Tibial artery (tissue), 4 donors: Measurements from ENCODE around the gene CBX5.

Experiments used
- DNase-seq, 2 donors: peaks; one replicate each; pipeline ENCODE4 v3.0.0-alpha.2; 2019
- H3K27ac ChIP-seq, 2 donors: fragments of 200-600 bp; sonication (generic) in 1 of 2; 1 replicate in 1 of 2; 2 replicates in 1 of 2; pipeline ENCODE4 v1.5.1; 2018 to 2019; ENCODE audit warnings: mild to moderate bottlenecking in 1 of 2
- H3K27me3 ChIP-seq, 2 donors: fragments of 200-600 bp; sonication (generic) in 1 of 2; one replicate each; pipeline versions ENCODE4 v1.5.1 to v1.6.0; 2016 to 2019
- H3K36me3 ChIP-seq, 3 donors: fragments of 200-600 bp; sonication (generic) in 2 of 3; one replicate each; pipeline ENCODE4 v1.5.1; 2016 to 2019; ENCODE audit warnings: mild to moderate bottlenecking in 2 of 3
- H3K4me1 ChIP-seq, 4 donors: fragments of 200-600 bp; sonication (generic) in 2 of 4; 1 replicate in 3 of 4; 2 replicates in 1 of 4; pipeline ENCODE4 v1.5.1; 2016 to 2019
- H3K4me3 ChIP-seq, 2 donors: fragments of 200-600 bp; sonication (generic) in 1 of 2; 1 replicate in 1 of 2; 2 replicates in 1 of 2; pipeline ENCODE4 v1.5.1; 2018 to 2019; ENCODE audit warnings: mild to moderate bottlenecking in 2 of 2
- H3K9me3 ChIP-seq, 3 donors: fragments of 200-600 bp; sonication (generic) in 1 of 3; one replicate each; pipeline ENCODE4 v1.5.1; 2016 to 2019
- intact Hi-C: fragments of 100-400 bp; cut with DNase I; formaldehyde crosslinking; loops from one replicate; pipeline ENCODE4 v1.15.0; 2023; ENCODE audit warnings: low total_unique reads
- TF ChIP-seq, protein P1 (sequence below), 2 experiments: fragments of 200-600 bp in 1 of 2; fragments of 450-650 bp in 1 of 2; IDR thresholded peaks; one replicate each; pipeline ENCODE4 v1.5.1; 2017 to 2019; ENCODE audit warnings: antibody characterized with exemption in 2 of 2, mild to moderate bottlenecking in 1 of 2, moderate library complexity in 1 of 2

Gene CBX5

DNA sequence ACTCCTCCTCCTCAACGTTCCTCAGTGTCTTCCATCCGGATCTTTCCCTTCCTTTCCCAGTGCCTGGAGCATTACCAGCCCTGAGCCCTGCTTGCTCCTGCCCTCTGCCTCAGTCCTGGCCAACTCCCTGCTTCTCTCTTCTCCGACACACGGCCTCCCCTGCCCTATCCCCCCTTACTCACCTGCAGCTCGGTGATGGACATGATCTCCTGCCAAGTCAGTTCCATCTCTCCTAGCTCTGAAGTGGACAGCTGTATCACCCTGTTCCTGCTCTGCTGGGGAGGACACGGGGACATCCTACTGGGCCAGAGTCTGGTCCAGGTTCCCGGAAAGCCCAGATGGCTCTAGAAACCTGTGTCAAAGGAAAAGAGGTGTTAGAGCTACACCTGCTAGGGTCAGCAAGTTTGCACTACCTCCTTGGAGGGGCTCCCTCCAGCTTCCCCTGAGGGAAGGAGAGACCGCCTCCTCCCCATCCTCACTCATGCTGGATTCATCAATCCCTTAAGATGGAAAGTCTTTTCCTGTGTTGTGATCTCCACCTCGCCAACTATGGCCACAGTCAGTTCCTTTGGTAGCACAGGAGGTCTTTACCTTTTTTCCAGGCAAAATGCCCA is 15.1 kb upstream of the CBX5 start:
- Histone ChIP-seq H3K36me3 (no peaks in the 10 kb centered on the region), H3K27me3 (peaks cover 0 to 17% of the 10 kb centered on the region in 2 donors), H3K4me3 (no peak overlapping the region), H3K4me1 (peaks cover 0 to under 1% (median 0%) of the 10 kb centered on the region in 4 donors), H3K9me3 (no peaks in the 10 kb centered on the region), H3K27ac (no peak overlapping the region)
- DNase-seq, result no peak
- TF ChIP-seq, protein P1, sequence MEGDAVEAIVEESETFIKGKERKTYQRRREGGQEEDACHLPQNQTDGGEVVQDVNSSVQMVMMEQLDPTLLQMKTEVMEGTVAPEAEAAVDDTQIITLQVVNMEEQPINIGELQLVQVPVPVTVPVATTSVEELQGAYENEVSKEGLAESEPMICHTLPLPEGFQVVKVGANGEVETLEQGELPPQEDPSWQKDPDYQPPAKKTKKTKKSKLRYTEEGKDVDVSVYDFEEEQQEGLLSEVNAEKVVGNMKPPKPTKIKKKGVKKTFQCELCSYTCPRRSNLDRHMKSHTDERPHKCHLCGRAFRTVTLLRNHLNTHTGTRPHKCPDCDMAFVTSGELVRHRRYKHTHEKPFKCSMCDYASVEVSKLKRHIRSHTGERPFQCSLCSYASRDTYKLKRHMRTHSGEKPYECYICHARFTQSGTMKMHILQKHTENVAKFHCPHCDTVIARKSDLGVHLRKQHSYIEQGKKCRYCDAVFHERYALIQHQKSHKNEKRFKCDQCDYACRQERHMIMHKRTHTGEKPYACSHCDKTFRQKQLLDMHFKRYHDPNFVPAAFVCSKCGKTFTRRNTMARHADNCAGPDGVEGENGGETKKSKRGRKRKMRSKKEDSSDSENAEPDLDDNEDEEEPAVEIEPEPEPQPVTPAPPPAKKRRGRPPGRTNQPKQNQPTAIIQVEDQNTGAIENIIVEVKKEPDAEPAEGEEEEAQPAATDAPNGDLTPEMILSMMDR (IDR thresholded peaks at IDR 0.05), result no peak
- intact Hi-C loops, result no loop called here

DNA sequence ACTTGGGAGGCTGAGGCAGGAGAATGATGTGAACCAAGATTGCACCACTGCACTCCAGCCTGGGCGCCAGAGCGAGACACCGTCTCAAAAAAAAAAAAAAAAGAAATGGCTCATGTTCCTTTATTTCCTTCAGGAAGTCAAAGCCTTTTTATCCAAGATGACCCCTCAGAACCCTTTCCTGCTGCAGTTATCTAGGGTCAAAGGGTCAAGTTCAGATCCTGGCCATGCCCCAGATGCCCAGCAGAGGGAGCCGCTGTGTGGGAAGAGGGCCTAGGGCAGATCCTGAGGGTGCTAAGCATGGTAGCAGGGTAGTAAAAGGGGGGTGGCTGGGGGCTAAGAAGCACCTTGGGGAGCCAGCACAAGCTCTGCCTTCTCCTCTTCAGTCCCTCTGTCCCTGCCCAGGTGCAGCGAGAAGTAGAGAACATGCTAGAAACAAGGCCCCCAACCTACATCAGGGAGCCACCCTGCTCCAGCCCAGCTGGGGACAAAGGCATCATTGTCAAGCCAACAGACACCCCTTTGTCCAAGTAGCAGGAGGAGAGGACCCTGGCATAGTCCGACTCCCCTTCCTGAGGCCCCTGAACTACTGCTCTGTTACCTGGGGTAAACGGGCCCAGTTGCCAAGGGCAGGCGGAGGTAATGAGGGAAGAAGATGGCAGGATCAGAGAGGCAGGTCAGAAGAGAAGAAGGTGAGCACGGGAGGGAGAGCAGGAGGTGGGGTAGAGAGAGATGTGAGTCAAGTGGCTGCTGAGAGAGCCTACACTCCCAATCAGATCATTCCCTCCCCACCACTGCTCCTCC is 14.4 kb upstream of the CBX5 start:
- DNase-seq, result peak in 1 of 2 donors; percentile 38
- no peaks in the 10 kb centered on the region for H3K9me3 ChIP-seq
- H3K27ac ChIP-seq, result no peak overlapping the region
- peaks cover 0 to 16% of the 10 kb centered on the region in 2 donors for H3K27me3 ChIP-seq
- no peak overlapping the region for H3K4me3 ChIP-seq
- no peaks in the 10 kb centered on the region for H3K4me1 ChIP-seq
- intact Hi-C loops, result no loop called here
- TF ChIP-seq, protein P1 (IDR thresholded peaks at IDR 0.05), result peak; percentile 53 to 58
- H3K36me3 ChIP-seq, result no peaks in the 10 kb centered on the region

DNA sequence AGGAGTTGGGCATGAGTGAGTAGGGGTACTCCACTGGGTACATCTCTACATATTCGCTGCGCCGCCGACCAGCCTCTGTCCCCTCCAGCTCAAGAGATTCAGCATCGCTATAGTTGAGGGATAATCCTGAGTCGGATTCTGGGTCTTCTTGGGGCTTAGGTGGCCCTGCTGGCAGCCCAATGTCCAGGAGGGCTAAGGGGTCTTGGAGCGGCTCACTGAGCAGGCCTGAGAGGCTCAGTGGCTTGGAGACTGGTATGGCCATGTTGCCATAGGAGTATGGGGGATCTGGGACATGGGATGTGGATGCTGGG is 13.0 kb upstream of the CBX5 start:
- Histone ChIP-seq H3K9me3 (no peaks in the 10 kb centered on the region), H3K4me1 (no peaks in the 10 kb centered on the region), H3K27me3 (peaks cover 0 to 3% of the 10 kb centered on the region in 2 donors), H3K36me3 (peaks cover 9 to 13% (median 11%) of the 10 kb centered on the region in 3 donors), H3K4me3 (no peak overlapping the region), H3K27ac (no peak overlapping the region)
- DNase-seq, result no peak
- TF ChIP-seq, protein P1 (IDR thresholded peaks at IDR 0.05), result no peak
- intact Hi-C loops, result no loop called here

DNA sequence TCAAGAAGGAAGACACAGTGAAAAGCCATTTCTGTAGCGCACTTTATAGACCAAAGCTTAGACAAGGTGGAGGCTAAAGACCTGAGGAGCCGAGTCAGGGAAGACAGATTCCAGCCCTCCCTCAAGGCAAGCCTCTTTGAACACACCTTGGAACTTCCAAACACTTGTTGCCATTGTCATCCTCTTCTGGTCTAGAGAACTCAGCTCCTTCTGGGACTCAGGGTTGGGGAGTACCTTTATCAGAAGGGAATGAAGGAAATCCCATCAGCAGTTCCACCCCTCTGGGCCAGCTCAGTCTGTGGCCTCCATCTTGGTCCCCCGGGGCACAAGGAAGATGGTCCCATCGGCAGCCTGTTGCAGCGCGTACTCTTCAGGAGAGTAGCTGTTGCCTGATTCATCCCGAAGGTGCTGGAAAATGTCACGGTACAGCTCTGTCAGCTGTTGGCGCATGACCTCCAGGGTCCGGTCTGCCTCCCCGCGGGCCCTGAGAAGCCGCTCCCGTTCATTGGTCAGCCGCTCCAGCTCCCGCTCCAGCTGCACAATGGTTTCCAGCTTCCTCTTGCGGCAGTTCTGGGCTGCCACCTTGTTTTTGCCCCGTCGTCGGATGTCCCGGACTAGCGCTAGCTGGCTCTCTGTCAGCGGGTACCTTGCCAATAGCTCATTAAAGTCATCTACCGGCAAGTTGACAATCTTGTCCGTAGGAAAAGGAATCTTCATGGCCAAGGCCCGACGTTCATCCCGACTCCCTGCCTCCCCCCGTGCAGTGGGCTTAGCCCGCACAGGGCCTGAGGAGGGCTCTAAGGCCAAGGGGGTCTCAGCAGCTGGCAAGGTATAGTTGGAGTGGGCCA is 12.4 kb upstream of the CBX5 start:
- Histone ChIP-seq H3K36me3 (peaks cover 14 to 19% (median 16%) of the 10 kb centered on the region in 3 donors), H3K4me3 (no peak overlapping the region), H3K4me1 (no peaks in the 10 kb centered on the region), H3K27ac (no peak overlapping the region), H3K27me3 (no peaks in the 10 kb centered on the region), H3K9me3 (no peaks in the 10 kb centered on the region)
- intact Hi-C loops, result no loop called here
- no peak for DNase-seq
- TF ChIP-seq, protein P1 (IDR thresholded peaks at IDR 0.05), result no peak

DNA sequence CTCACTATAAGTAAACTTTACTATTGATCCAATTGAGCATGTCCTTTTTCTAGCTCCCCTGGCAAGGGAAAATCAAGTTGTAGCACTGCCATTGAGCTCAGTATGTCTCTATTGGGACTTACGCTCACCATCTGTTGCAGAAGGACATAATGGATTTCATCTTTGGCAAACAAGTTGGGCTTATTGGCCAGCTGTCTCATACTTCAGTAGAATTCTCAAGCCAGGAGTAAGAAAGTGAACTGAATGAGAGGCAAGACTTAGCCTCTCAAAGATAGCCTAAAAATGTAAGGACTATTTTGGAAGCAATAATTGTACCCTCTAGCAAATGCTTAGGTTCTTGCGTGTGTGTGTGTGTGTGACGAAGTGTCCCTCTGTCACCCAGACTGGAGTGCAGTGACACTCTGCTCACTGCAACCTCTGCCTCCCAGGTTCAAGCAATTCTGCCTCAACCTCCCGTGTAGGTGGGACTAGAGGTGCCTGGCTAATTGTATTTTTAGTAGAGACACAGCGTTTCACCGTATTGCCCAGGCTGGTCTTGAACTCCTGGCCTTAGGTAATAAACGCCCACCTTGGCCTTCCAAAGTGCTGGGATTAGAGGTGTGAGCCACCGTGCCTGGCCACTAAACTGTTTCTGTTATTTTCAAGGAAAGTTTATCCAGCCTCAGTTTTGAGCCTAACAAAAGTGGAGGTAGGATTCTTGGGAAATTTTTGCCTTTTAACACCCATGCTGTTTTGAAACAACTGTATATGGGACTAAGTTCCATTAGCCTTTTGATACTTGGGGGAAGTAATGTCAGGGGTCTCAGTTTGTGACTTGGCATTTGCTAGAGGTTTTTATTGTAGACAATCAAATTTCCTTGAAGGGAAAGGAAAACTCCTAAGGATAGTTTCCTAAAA is 7.6 kb upstream of the CBX5 start:
- Histone ChIP-seq H3K36me3 (peaks cover 52 to 61% (median 59%) of the 10 kb centered on the region in 3 donors), H3K9me3 (no peaks in the 10 kb centered on the region), H3K4me3 (no peak overlapping the region), H3K27me3 (no peaks in the 10 kb centered on the region), H3K27ac (no peak overlapping the region), H3K4me1 (peaks cover 0 to 36% (median 27%) of the 10 kb centered on the region in 4 donors)
- intact Hi-C loops, result loop anchor here (5.0 kb wide), 1 partner anchor 35 kb away; no protein-coding TSS in a partner anchor
- DNase-seq, result no peak
- TF ChIP-seq, protein P1 (IDR thresholded peaks at IDR 0.05), result no peak
